Embryonic facial prominence (tissue), 1 donor: Measurements from ENCODE around the gene CLSTN2.

Experiments used
- DNase-seq: peaks from one replicate; pipeline ENCODE4 v3.0.0-alpha.2; 2016; ENCODE audit errors: extremely low spot score

The CLSTN2 gene

DNA sequence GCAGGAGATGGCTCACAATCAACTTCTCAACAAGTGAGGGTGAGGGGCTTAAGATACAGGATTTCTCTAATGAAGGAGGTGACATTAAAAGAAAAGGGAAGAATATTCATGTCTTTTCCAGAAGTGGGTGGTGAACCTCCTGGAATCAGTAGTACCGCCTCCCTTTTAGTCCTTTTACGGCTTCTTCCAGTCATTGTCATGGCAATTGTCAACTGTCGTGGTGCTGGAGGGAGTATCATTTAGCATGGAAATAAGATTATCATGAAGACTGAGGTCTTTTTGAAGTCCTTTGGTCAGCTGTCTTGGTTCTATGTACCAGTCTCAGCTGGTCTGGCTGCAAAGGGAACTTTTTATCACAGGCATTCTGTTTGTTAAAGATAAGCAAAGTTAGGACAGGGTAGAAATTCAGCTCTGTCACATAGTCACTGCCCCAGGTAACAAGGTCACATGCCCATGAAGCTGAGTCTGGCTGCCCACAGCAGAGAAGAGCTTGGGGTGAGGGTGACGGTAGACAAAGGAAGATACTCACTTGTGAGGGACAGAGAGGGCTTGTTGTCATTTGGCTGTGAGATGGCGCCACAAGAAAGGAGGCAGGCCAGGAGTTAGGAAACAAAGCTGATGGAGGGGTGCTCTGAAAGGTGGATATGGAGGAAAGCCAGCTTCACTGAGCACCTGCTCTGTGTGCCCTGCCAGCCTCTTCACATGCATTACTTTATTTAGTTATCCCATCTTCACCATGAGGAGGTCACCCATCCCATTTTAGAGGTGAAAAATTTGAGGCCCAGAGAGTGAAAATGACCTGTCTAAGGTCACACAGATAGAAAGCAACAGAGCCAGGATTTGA lies 514.6 kb downstream of the CLSTN2 start:
- no peak for DNase-seq

DNA sequence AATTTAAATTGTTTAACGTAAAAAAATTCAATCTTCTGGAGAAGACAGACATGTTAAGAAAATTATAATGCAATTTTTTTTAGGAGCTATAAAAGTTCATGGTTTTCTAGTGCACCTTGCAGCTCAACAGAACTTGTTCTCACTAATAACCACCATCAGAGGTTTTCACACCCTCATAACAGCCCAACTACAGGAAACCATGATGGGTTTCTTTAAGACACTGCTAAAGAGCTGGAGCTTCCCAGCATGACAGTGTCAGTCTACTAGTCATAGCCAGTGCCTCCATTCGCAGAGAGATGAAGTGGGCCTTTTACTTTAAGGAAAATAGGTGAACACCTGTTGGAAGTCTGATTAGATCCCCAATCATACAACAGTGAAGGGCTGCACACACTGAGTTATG lies 518.8 kb downstream of the CLSTN2 start:
- no peak for DNase-seq

DNA sequence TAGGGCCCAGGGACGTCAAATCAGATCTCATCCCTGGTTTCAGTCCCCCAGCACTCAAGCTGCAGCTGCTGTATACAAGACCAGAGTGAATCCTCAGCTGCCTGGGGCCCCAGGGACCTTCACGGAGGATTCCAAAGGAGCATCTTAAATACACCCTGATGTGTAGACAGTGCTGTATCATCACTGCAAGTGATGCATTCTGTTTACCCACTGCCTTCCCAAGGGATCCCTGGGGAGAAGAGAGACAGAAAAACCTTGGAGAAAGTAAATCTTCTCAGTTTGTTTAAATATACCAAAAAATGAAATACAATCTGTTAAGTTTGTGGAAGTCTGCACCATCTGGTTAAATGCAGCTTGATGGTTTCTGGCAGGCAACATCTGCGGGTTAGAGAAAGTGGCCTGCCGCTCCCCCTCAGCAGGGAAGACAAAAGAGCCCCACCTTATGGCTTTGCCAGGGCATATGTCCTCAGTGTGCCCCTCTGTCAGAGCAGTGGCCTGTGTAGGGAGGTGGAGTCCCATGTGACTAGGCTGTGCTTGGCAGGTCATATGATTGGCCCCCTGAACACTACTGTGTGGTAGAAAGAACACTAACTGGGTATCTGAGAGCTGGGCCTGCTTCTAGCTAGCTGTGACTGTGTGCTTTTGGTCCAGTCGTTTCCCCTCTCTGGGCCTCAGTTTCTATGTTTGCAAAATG lies 520.7 kb downstream of the CLSTN2 start:
- no peak for DNase-seq

DNA sequence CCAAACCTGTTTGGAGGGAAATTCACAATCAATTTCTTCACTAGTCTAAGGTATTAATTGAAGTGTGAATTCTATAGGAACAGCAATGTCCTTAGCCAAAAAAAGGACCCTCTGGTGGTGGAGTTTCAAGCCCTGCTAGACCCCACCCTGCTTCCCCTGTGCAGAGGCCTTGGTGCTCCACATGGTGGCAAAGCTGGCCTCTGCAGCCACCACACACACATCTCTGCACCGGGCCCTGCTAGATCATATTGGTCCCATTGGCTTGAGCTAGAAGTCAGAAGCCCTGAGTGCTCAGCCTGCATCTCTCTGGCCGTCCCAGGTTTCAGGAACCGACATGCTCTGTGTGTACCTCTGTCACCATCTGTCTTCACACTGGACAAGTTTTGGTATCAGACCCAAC lies 522.0 kb downstream of the CLSTN2 start:
- no peak for DNase-seq

DNA sequence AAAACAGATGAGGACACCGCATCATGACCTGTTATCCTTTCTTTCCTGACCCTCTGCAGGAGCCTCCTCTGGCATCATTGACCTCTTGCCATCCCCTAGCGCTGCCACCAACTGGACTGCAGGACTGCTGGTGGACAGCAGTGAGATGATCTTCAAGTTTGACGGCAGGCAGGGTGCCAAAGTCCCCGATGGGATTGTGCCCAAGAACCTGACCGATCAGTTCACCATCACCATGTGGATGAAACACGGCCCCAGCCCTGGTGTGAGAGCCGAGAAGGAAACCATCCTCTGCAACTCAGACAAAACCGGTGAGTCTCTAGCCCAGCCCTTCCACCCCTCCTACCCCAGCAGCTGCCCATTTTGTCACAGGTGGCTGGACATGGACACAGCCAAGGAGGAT lies 524.5 kb downstream of the CLSTN2 start:
- DNase-seq = no peak

DNA sequence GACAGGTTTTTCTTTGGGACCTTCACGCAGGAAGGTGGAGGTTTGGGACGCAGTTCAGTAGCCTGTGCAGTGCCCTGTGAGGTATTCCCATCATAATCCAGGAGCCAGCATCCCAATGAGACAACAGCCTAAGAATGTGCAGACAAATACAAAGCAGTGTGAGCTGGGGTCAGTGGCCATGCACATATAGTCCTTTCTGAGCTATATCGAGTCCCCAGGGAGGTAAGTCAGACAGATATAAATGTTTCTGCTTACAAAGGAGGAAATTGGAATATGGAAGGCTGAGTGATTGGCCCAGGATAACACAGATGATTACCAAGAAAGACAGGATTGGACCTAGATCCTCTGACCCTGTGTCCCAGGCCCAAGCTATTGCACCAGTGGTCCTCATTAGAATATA lies 526.3 kb downstream of the CLSTN2 start:
- DNase-seq = no peak

DNA sequence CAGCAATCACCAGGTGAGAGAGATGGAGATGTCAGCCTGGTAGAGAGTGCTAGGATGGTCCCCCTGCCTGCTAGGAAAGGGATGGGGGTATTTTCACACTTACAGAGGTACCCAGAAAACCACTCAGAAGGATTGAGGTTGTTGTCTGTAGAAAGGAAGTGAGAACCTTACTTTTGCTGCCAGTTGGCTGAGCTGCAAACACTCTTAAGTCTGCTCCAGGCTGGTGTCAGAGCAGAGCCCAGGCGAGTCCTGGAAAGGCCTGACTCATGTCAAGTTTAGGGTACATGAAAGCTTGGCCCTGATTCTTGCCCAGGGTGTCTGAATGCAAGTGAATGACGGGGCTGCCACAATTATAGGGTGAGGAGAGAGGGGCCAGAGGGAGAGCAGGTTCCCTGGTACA lies 528.4 kb downstream of the CLSTN2 start:
- no peak for DNase-seq

DNA sequence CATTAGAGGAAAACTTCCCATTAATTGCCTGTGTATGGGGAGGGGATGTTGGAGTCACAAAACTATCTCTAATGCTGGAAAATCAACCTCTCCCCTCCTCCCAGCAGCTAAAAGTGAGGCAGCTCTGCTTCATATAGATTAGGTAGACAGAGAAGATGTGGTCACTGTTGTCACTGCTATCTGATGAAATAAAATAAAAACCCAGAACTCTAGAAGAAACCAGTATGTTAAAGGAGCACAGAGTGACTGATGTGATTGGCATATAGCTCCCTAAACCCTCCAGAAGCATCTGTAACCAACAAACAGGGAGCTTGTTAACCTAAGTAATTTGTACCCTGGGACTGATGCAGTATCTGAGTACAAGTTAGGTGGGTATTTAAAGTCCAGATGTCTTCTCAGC lies 531.0 kb downstream of the CLSTN2 start:
- DNase-seq = no peak

DNA sequence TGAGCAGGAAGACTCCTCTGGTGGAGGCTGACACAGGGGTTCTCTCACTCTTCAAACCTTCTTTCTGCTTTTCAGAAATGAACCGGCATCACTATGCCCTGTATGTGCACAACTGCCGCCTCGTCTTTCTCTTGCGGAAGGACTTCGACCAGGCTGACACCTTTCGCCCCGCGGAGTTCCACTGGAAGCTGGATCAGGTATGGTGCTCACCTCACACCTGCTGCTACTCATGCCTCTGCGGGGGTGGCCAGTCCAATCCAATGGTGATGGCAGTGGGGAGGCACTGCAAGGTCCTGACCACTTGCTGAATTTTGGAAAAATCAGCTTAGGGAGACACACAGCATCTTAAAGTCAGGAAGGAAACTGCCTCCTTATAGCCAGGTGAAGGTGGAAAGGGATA lies 531.5 kb downstream of the CLSTN2 start:
- no peak for DNase-seq

DNA sequence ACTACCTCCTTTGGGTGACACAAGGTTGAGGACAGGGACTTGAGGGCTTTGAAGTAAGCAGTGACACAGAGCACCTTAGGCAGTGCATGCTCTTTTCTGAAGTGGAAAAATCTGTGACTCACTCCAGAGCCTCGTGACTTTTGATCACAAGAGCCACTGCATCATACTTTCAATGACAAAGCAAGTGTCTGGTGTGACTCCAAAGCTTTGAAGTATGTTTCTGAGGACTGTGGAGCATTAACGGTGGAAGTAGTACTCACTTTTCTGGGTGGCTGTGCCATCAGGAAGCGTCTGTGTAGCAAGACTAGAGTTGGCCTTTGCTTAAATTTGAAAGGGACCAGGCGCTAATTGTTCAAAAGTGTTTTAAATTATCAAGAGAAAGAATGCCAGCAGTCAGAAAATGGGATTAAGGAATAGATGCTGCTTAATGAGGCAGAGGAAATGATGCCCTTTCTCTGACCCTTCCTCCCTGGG lies 532.2 kb downstream of the CLSTN2 start:
- DNase-seq = no peak

DNA sequence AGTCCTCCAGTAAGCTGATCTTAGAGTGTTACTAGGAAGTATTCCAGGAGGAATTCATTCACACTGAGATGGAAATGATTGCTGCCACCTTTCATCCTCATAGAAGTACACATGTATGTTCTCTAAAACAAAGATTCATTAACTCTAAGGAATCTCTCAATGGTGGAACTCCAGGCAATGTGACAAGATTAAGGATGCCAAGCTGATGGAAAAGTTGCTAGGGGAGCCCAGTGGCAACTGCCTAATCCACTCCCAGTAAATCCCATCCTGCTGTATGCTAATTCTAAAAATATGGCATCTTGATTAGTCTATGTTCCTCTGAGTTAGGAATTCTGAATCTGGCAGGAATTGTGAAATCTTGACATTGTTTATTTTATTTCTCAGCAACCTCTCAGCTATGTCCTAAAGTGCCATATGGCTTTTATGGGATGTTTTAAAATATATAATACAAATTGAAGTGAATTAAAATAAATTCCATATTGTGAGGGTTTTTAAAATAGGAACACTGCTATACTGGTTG lies 532.9 kb downstream of the CLSTN2 start:
- no peak for DNase-seq

DNA sequence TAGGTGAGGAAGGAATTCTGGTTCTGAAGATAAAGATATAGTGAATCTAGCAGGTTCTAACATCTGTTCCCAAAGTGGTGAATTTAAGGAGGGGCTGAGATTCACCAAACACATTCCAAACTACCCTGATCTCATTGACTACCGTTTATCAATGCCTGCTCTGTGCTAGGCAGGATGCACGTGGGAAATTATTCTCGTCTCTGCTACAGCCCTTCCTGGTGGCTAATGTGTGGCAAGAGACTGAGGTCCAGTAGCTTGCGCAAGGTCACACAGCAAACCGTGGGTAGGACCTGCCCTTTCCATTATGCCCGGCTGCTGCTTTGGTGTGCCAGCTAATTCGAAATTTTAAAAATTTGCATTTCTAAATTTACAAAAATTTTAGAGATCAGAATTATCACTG lies 533.4 kb downstream of the CLSTN2 start:
- no peak for DNase-seq

DNA sequence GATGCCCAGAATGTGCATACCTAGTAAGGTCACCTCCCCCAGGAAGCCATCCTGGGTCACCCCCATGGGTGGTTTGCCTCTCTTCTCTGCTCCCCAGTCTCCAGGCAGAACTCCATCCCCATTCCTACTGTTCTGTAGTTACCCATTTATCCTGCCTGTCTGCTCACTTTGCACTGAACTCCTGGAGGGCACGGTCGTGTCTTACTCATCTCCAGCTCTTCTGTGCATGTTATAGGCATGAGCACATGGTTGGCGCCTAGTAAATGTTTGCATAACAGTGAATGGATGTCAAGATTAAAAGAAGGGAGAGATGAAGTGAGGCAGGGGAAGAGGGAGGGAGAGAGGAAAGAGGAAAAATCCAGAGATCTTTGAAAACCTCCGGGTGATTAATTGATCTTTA lies 534.5 kb downstream of the CLSTN2 start:
- no peak for DNase-seq

DNA sequence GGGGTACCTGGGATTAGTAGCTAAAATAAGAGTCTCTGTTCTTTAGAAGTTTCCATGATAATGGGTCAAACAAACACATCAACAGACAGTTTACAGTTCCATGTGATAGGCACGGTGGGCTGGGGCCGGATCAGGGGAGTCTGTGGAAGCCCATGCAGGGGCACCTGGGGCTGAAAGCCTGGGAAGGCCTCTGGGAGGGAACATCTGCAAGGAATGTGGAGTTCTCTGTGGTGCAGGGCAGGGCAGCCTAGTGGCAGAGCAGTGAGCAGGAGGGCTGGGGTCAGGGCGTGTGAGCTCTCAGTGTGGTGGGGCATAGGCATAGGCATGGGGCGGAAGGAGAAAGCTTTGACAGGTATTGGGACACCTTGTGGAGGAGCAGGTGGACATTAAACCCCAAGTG lies 535.2 kb downstream of the CLSTN2 start:
- DNase-seq = no peak

DNA sequence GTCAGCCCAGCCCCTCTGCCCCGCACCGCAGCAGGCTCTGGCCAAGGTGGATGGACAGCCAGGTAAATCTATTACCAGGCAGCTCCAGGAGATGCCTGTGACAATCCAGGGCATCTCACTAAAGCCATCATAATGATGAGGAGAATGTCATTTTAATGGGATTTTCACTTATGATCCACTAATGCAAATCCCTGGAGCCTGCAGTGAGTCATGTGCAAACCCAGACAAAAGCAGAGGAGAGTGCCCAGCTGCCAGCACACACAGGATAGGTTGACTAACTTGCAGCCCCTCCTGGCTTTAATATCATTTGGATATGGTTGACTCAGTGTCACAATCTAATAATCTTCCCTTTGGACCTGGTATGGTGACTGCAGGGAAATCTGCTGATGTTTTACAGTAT lies 536.0 kb downstream of the CLSTN2 start:
- DNase-seq = no peak

DNA sequence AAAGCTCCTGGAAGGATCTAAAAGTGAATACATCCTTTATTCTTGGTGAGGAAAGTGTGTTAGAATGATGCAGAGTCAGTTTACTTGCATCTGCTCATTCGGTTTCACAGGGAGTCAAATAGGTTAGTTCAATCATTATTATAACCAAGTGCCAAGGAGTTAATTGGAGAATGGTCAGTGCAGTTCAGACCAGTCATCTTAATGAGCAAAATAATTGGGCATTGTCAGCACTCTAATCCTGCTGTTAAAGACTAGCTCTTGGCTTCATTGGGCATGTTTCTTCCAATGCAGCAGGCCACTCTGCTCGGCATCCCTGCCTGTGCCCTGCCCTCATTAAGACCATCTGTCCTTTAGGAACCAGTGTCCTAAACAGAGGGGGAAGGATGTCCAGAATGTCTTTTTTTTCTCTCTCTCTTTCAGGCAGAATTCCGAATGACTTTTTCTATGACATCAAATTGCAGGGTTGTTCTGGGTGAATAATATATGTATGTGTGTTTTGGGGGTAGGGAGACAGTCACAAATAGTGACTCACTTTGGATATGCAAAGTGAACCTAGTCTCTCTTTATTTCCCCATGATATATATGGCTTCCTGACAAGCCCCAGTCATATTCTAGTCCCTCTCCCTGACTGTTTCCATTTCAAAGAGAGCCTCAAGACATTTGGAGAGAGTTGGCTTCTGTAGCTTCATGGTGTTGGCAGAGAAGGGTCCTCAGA lies 537.5 kb downstream of the CLSTN2 start:
- no peak for DNase-seq

DNA sequence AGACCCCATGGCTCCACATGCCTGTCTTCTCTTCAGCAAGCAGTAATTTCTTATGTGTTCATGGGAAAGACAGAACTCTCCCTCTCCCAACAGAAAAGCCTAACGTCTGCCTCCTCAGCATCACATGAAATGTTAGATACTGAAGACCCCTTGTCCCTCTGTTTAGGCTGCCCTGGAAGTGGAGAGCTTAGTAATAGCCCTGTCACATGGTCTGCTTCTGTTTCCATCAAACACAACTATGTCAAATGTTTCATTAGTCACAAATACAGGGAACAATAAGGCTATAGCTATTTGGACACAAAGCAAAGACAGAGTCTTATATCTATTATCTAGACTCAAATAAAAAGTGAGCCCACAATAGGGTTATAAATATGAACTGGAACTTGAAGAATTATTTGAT lies 552.6 kb downstream of the CLSTN2 start:
- DNase-seq = no peak

DNA sequence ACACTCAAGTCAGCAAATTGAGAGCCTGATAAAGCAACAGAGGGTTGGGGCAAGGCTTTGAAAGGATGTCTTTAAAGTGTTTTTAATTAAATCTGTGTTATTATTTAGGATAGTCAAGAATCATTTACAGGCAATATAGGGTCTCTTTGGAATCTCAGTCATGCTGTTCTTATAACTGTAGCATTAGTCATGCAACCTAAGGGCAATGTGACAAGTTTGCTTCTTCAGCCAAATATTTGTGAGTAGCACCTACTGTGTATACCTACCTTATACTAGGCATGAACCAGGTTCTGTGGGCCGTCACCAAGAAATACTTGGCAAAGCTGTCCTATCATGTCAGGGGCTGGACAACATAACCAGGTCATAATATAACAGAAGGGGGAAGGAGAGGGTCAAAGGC lies 558.3 kb downstream of the CLSTN2 start:
- no peak for DNase-seq

DNA sequence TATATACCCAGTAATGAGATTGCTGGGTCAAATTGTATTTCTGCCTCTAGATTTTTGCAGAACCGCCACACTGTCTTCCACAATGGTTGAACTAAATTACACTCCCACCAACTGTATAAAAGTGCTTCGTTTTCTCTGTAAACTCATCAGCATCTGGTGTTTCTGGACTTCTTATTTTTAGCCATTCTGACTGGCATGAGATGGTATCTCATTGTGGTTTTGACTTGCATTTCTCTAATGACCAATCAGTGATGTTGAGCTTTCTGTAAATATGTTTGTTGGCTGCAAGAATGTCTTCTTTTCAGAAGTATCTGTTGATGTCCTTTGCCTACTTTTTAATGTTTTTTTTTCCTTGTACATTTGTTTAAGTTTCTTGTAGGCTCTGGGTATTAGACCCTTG lies 560.0 kb downstream of the CLSTN2 start:
- no peak for DNase-seq

DNA sequence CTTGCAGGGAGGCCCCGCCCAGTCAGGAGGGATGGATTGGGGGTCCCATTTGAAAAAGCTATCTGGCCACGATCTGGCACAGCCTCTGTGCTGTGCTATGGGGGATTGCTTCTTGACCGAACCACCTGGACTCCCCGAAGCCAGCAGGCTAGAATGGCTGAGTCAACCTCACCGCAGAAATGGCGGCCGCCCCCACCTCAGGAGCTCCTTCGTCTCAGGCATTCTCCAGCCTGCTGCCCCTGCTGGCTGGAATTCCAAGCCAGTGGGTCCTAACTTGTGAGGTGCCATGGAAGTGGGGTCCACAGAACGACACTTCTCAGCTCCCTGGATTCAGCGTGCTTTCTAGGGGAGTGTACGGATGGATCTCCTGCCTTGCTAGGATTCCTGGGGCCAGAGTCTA lies 562.3 kb downstream of the CLSTN2 start:
- DNase-seq = no peak

DNA sequence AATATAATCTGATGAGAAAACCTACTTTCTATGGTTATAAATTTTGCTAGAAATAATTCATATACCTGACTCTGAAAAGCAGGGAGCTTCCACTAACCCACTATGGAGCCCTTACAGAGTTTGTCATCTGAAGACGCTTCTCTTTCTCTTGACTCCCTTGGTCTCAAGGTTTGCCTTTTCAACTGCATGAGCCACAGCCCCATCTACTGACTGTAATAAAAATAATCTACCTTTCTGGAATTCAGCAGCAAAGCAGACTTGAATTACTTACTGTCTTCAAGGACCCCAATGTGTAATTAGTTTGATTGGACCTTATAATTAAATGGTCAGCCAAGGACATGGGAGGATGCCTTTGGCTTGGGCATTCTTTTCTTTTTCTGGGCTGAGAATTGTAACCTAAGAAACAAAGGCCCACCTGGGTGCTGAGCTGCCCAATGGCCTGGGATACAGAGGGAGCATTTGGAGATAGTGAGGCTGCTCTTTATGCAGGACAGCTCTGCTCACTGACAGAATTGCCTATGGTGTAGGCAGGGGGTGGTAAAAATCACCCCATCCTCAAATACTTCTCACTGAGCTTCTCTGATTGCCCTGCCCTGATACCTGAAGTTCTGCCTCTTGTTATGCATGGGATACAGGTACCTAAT lies 564.3 kb downstream of the CLSTN2 start:
- no peak for DNase-seq

DNA sequence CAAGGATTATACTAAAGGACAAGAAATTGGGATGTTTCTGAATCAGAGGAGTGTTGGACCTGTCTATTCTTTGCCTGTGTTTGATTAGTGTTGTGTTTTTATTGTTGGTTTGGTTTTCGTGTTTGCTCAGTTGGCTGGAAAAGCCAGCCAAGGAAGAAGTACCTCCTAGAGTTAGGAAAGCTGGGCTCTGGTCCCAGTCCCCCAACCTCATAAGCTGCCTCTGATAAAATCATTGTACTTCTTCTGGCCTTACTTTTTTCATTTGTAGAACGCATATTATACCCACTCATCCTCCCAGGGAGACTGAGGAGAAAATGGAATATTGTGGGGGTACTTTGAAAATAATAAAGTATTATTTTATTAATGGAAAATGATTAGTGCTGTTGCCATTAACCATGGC lies 565.5 kb downstream of the CLSTN2 start:
- DNase-seq = no peak
